NT2/D1 (cell line): ENCODE data around the gene PLSCR5.

Experiments
- SUZ12 ChIP-seq: IDR thresholded peaks from 2 replicates; pipeline ENCODE4 v1.6.1; 2011; ENCODE audit not compliant: insufficient read length, insufficient read depth; ENCODE audit errors: extremely low read depth
- ZNF274 ChIP-seq: IDR thresholded peaks from 2 replicates; pipeline ENCODE4 v1.6.1; 2011; ENCODE audit warnings: mild to moderate bottlenecking, low read depth, low read length

- TF ChIP-seq ZNF274: no peak
- TF ChIP-seq SUZ12: no peak
These were observed 6.6 kb downstream of the PLSCR5 start for GRCh38 chr3:146598535-146598934.
